HG03575 (cell line): ENCODE measurements around the gene MIPOL1.
"Not testable (repeated sequence)": the region's sequence is repeated elsewhere in the genome, so short reads cannot be mapped to it uniquely, and the experiment has no call there.

Experiments
- ATAC-seq: cut with Tn5 transposase; IDR thresholded peaks from one replicate; pipeline ENCODE4 v1.9.1; 2021; ENCODE audit not compliant: unreplicated experiment, insufficient number of reproducible peaks, low FRiP score; ENCODE audit errors: extremely low read depth

Gene MIPOL1

GRCh38 chr14:37185670-37186069, 12.1 kb upstream of the MIPOL1 start:
- no peak for ATAC-seq

- ATAC-seq = no peak
Observed at GRCh38 chr14:37186865-37187264, 10.9 kb upstream of the MIPOL1 start.

GRCh38 chr14:37187294-37187693, 10.4 kb upstream of the MIPOL1 start:
- ATAC-seq = no peak

GRCh38 chr14:37187840-37188577, 9.7 kb upstream of the MIPOL1 start:
- ATAC-seq = not testable (repeated sequence)

GRCh38 chr14:37189733-37190132, 8.0 kb upstream of the MIPOL1 start:
- not testable (repeated sequence) for ATAC-seq

GRCh38 chr14:37194698-37195097, 3.0 kb upstream of the MIPOL1 start:
- no peak for ATAC-seq

GRCh38 chr14:37195327-37195726, 2.4 kb upstream of the MIPOL1 start:
- ATAC-seq = no peak

GRCh38 chr14:37196604-37197420, 925 bp upstream of the MIPOL1 start:
- ATAC-seq = no peak

- ATAC-seq = no peak
Observed at GRCh38 chr14:37198273-37198598, 499 bp downstream of the MIPOL1 start.

GRCh38 chr14:37198907-37199306, 1.2 kb downstream of the MIPOL1 start:
- no peak for ATAC-seq

- no peak for ATAC-seq
Observed at GRCh38 chr14:37201724-37202123, 4.0 kb downstream of the MIPOL1 start.

- ATAC-seq = no peak
Observed at GRCh38 chr14:37202265-37202664, 4.5 kb downstream of the MIPOL1 start.

- no peak for ATAC-seq
Observed at GRCh38 chr14:37202812-37203211, 5.1 kb downstream of the MIPOL1 start.

GRCh38 chr14:37203423-37203822, 5.7 kb downstream of the MIPOL1 start:
- ATAC-seq = no peak

GRCh38 chr14:37205623-37206605, 8.2 kb downstream of the MIPOL1 start:
- ATAC-seq = not testable (repeated sequence)

GRCh38 chr14:37209617-37210016, 11.9 kb downstream of the MIPOL1 start:
- ATAC-seq = not testable (repeated sequence)

- no peak for ATAC-seq
Observed at GRCh38 chr14:37210448-37210847, 12.7 kb downstream of the MIPOL1 start.

- ATAC-seq = no peak
Observed at GRCh38 chr14:37213016-37213415, 15.3 kb downstream of the MIPOL1 start.

- no peak for ATAC-seq
Observed at GRCh38 chr14:37215345-37215744, 17.6 kb downstream of the MIPOL1 start.
